ENCODE data around the gene LRRC36. TPM values are rescaled to one million over a fixed set of nuclear protein-coding genes. Genes with fewer than 3 reads are reported as not detected.
"Not testable (repeated sequence)": the region's sequence is repeated elsewhere in the genome, so short reads cannot be mapped to it uniquely, and the experiment has no call there.

Gene LRRC36
- total and polyA plus RNA-seq, 2 donors (not counting 3 experiments of a cell fraction or from before 2014, with no cell fraction given) = 0.30 to 2.0 TPM

DNA sequence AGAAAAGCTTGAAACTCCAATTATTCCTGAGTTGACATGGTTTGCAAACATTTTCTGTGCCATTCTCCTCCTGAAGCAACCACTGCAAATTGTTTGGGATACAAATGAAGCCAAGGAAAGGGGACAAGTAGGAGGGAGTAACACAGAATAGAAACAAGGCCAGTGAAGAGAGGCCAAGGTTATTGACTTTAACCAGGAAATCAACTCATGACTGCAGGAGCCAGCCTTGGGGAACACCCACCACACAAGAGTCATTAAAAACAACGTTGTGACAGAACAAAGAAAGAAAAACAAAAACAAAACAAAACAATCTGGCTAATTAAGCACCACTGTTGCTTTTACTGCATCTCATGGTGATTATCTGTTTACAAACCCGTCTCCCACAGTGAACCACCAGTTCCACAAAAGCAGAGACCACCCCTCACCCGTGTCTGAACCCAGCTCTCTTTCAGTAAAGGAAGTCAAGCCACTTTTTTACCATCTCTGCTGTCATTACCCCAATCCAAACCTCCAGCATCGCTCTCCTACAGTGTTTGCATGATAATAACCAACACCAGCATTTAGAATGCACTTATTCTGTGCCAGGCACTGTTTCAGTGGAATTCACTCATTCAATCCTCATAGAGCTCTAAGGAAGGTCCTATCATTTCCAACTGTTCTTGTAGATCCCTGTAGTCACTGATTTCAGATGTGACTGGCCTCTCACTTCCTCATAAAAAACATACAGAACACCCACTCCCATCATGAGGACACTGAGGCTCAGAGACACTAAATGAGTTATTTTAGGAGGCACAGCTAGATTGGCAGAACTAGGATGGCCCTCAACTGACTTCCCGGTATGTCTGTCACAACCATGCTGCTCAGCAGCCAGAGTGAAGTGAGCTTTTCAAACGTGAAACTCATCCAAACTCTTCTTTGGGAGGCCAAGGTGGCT, 87.6 kb downstream of the LRRC36 start:
- no TSS peak for BruUV-seq (replicated peaks)
- no peak overlapping the region for H3K27ac ChIP-seq (ENCODE audit: insufficient read depth, low read depth, low read length)
- DNase-seq (ENCODE audit: low read depth, low spot score) (no peak), FAIRE-seq (peak; percentile 77)
- TF ChIP-seq MYC (IDR thresholded peaks at IDR 0.05; ENCODE audit: low read depth, low read length) = no peak
- TF ChIP-seq FOS (IDR thresholded peaks at IDR 0.05; ENCODE audit: borderline replicate concordance, insufficient read depth, low read length) = no peak
- TF ChIP-seq EZH2 (IDR thresholded peaks at IDR 0.05; ENCODE audit: borderline replicate concordance, low read depth, low read length, severe bottlenecking) = no peak
- no peak for TF ChIP-seq POLR2A (IDR thresholded peaks at IDR 0.05; ENCODE audit: low read depth, low read length)
- TF ChIP-seq MAX (IDR thresholded peaks at IDR 0.05; ENCODE audit: insufficient read depth, insufficient read length) = no peak
- no peak for TF ChIP-seq JUN (IDR thresholded peaks at IDR 0.05; ENCODE audit: borderline replicate concordance, insufficient read depth, insufficient read length, low read depth)
- TF ChIP-seq CTCF (IDR thresholded peaks at IDR 0.05; ENCODE audit: extremely low read depth in 1 of 2, insufficient read depth in 1 of 2, low read depth in 1 of 2, low read length in 2 of 2) = no peak
- TF ChIP-seq GATA2 (IDR thresholded peaks at IDR 0.05; ENCODE audit: insufficient read depth, insufficient read length, low read depth, low read length) = no peak
- TF ChIP-seq POLR2AphosphoS5 (IDR thresholded peaks at IDR 0.05; ENCODE audit: insufficient read depth, low read depth, low read length) = no peak
- no peak overlapping the region for H3K4me3 ChIP-seq (replicated peaks in 1 of 3; ENCODE audit: insufficient read depth in 1 of 3, low read depth in 1 of 3, low read length in 3 of 3)
- CTCF ChIA-PET = interaction anchor here (0.9 to 5.6 kb wide), 5 partner anchors 14 to 154 kb away, joined by 3 to 35 read pairs (median 5); partner anchors contain the start of gene LRRC36
- no peaks in the 10 kb centered on the region for H3K9me3 ChIP-seq (replicated peaks; ENCODE audit: control insufficient read depth, insufficient read depth, low read length)
- peaks cover 2% of the 10 kb centered on the region for H3K79me2 ChIP-seq (ENCODE audit: control insufficient read depth, insufficient read depth, low read length)
- H3K9me1 ChIP-seq (replicated peaks; ENCODE audit: control insufficient read depth, extremely low read depth, insufficient read depth, low read length) = no peaks in the 10 kb centered on the region
- H3K9ac ChIP-seq (replicated peaks; ENCODE audit: extremely low read depth, insufficient read depth, low read length) = no peak overlapping the region
- H3K27me3 ChIP-seq (ENCODE audit: control insufficient read depth in 2 of 2, insufficient read depth in 2 of 2, low read length in 2 of 2) = no peaks in the 10 kb centered on the region
- H4K20me1 ChIP-seq (replicated peaks; ENCODE audit: control insufficient read depth, extremely low read depth, insufficient read depth, low read length) = no peaks in the 10 kb centered on the region
- H3K36me3 ChIP-seq (ENCODE audit: control insufficient read depth in 2 of 2, extremely low read depth in 1 of 2, insufficient read depth in 2 of 2, low read length in 2 of 2) = no peaks in the 10 kb centered on the region
- H3K4me2 ChIP-seq (ENCODE audit: insufficient read depth, low read length) = no peak overlapping the region
- POLR2A ChIA-PET = interaction anchor here (1.0 kb wide), 1 partner anchor 167 kb away, joined by 3 read pairs; the partner anchor contains the start of gene FHOD1
- H2AFZ ChIP-seq (ENCODE audit: low read depth, low read length) = no peak overlapping the region
- intact Hi-C loops (cut with micrococcal nuclease) = no loop called here
- H3K4me1 ChIP-seq (ENCODE audit: control insufficient read depth, extremely low read depth, insufficient read depth, low read length) = peaks cover 13% of the 10 kb centered on the region
- dilution Hi-C loops (cut with MboI; ENCODE audit: extremely low pct_ligation_motif_present, low sequenced_read_pairs) = no loop called here

DNA sequence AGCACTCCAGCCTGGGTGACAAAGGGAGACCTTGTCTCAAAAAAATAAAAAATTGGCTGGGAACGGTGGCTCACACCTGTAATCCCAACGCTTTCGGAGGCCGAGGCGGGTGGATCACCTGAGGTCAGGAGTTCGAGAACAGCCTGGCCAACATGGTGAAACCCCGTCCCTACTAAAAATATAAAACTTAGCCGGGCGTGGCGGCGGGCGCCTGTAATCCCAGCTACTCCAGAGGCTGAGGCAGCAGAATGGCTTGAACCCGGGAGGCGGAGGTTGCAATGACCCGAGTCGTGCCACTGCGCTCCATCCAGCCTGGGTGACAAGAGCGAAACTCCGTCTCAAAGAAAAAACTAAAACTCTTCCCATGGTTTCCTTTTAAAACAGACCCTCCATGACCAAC, 88.8 kb downstream of the LRRC36 start:
- peak overlapping the region; percentile 89 for H3K4me2 ChIP-seq (ENCODE audit: insufficient read depth, low read length)
- peaks cover 13% of the 10 kb centered on the region for H3K4me1 ChIP-seq (ENCODE audit: control insufficient read depth, extremely low read depth, insufficient read depth, low read length)
- H3K27me3 ChIP-seq (ENCODE audit: control insufficient read depth in 2 of 2, insufficient read depth in 2 of 2, low read length in 2 of 2); POLR2A ChIA-PET; FAIRE-seq; dilution Hi-C loops (cut with MboI; ENCODE audit: extremely low pct_ligation_motif_present, low sequenced_read_pairs); H3K9me3 ChIP-seq (replicated peaks; ENCODE audit: control insufficient read depth, insufficient read depth, low read length); H3K36me3 ChIP-seq (ENCODE audit: control insufficient read depth in 2 of 2, extremely low read depth in 1 of 2, insufficient read depth in 2 of 2, low read length in 2 of 2); H4K20me1 ChIP-seq (replicated peaks; ENCODE audit: control insufficient read depth, extremely low read depth, insufficient read depth, low read length); intact Hi-C loops (cut with micrococcal nuclease); H3K79me2 ChIP-seq (ENCODE audit: control insufficient read depth, insufficient read depth, low read length); DNase-seq (ENCODE audit: low read depth, low spot score); H2AFZ ChIP-seq (ENCODE audit: low read depth, low read length); H3K9me1 ChIP-seq (replicated peaks; ENCODE audit: control insufficient read depth, extremely low read depth, insufficient read depth, low read length): not testable (repeated sequence)
- CTCF ChIA-PET = interaction anchor here (4.1 to 5.6 kb wide), 2 partner anchors 13 to 16 kb away, joined by 15 to 35 read pairs; no protein-coding TSS in a partner anchor
- H3K9ac ChIP-seq (replicated peaks; ENCODE audit: extremely low read depth, insufficient read depth, low read length) = peak overlapping the region; percentile 93
- BruUV-seq (replicated peaks) = TSS peak; percentile 18
- peak overlapping the region; percentile 81 for H3K27ac ChIP-seq (ENCODE audit: insufficient read depth, low read depth, low read length)
- H3K4me3 ChIP-seq (replicated peaks in 1 of 3; ENCODE audit: insufficient read depth in 1 of 3, low read depth in 1 of 3, low read length in 3 of 3) = peak overlapping the region; percentile 76 to 84 (median 82)
